ENCODE measurements around the gene RNF220. TPM values are rescaled to one million over a fixed set of nuclear protein-coding genes. Genes with fewer than 3 reads are reported as not detected.

Gene RNF220
- total RNA-seq, 1 donor from 2014 or later, result 47.1 TPM

DNA sequence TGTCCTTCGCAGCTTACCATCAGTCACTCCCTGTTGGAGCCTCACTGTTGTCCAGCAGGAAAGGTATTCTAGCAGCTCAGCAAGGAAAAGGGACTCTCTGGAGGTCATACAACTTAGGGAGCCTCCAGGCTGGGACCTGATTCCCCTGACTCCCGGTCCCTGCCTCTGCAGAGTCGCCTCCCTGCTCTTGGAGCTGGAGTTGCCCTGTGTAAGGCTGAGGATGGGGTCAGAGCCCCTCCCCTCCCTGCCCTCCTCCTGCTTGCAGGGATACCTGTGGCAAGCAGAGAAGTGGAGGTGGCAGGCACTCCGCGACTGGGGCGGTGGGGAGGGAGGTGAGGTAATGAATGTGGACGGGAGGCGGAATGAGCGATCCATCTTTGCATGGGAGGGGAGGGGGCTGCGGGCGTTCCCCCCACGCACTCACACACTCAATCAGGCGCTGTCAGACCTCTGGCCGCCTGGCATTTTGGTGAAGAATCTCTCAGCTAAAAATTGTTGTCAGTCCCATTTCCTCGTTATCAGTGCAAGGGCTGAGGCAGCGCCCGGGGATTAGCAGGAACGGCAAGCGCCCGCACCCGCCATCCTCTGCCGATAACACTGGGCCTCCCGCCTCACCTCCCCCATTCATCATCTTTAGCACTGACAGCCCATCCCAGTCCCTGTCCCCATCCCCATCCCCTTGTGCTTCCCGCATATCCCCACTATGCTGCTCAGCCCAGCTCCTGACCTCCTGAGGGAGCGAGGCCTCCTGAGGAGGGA is 204.9 kb downstream of the RNF220 start:
- Mint-ChIP-seq H3K4me1 (ENCODE audit: low read depth, unreplicated experiment) (no peaks in the 10 kb centered on the region), H3K4me3 (ENCODE audit: unreplicated experiment) (no peak overlapping the region), H3K27me3 (ENCODE audit: low read depth, unreplicated experiment) (peaks cover 22% of the 10 kb centered on the region), H3K27ac (ENCODE audit: unreplicated experiment) (no peak overlapping the region), H3K9me3 (ENCODE audit: unreplicated experiment) (peaks cover 1% of the 10 kb centered on the region), H3K36me3 (ENCODE audit: low read depth, unreplicated experiment) (no peaks in the 10 kb centered on the region)
- peaks cover 6% of the 10 kb centered on the region for H3K27me3 ChIP-seq (ENCODE audit: insufficient read depth, low read length)
- no peak overlapping the region for H3K9ac ChIP-seq (ENCODE audit: low read length)
- H3K36me3 ChIP-seq (ENCODE audit: insufficient read depth, low read length), result no peaks in the 10 kb centered on the region
- no peak for DNase-seq (ENCODE audit: low read depth)
- H3K4me2 ChIP-seq (ENCODE audit: low read length), result no peak overlapping the region
- H3K9me3 ChIP-seq (ENCODE audit: insufficient read depth, low read depth, low read length), result no peaks in the 10 kb centered on the region
- H3K79me2 ChIP-seq (ENCODE audit: insufficient read depth, low read length), result no peaks in the 10 kb centered on the region
- H3K4me3 ChIP-seq (ENCODE audit: insufficient read depth, low read depth, low read length), result no peak overlapping the region
- no peak for FAIRE-seq
- no peaks in the 10 kb centered on the region for H4K20me1 ChIP-seq (ENCODE audit: insufficient read depth, low read length)
- H2AFZ ChIP-seq (ENCODE audit: low read depth, low read length), result no peak overlapping the region
- no peak overlapping the region for H3K27ac ChIP-seq (ENCODE audit: low read depth, low read length)
- H3K4me1 ChIP-seq (ENCODE audit: insufficient read depth, low read length), result no peaks in the 10 kb centered on the region
- TF ChIP-seq, protein P1, sequence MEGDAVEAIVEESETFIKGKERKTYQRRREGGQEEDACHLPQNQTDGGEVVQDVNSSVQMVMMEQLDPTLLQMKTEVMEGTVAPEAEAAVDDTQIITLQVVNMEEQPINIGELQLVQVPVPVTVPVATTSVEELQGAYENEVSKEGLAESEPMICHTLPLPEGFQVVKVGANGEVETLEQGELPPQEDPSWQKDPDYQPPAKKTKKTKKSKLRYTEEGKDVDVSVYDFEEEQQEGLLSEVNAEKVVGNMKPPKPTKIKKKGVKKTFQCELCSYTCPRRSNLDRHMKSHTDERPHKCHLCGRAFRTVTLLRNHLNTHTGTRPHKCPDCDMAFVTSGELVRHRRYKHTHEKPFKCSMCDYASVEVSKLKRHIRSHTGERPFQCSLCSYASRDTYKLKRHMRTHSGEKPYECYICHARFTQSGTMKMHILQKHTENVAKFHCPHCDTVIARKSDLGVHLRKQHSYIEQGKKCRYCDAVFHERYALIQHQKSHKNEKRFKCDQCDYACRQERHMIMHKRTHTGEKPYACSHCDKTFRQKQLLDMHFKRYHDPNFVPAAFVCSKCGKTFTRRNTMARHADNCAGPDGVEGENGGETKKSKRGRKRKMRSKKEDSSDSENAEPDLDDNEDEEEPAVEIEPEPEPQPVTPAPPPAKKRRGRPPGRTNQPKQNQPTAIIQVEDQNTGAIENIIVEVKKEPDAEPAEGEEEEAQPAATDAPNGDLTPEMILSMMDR (IDR thresholded peaks at IDR 0.05; ENCODE audit: insufficient read depth, low read depth, low read length), result no peak
- no peak for TF ChIP-seq EZH2 (IDR thresholded peaks at IDR 0.05; ENCODE audit: insufficient read depth, low read length)

DNA sequence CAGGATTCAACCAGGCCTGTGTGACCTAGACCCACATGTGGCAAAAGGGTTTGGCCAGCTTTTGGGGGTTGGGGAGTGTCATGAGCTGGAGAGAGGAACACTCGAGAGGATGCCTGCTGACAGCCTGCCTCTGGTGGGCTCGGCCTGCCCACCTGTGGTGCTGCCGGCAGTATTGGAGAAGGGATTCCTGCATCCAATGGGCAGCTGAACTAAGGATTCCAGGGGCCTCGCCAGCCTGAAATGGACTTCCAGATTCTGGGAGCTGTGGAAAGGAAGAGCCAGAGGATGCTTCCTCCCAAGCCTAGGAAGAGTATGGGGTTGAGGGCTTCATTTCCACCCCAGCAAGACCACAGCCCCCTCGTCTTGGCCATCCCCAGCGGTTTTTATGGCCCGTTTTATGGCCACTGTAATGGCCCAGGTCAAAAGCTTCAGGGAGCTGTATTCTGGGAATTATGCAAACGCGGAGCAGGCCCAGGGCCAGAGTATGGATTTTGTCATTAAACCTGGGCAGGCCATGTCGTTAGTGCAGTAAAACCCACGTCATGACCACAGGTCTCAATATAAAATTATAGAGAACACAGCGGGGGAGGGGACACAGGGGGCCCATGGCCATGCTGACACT is 205.6 kb downstream of the RNF220 start:
- Mint-ChIP-seq H3K27ac (ENCODE audit: unreplicated experiment) (no peak overlapping the region), H3K4me1 (ENCODE audit: low read depth, unreplicated experiment) (no peaks in the 10 kb centered on the region), H3K36me3 (ENCODE audit: low read depth, unreplicated experiment) (no peaks in the 10 kb centered on the region), H3K27me3 (ENCODE audit: low read depth, unreplicated experiment) (peaks cover 26% of the 10 kb centered on the region), H3K9me3 (ENCODE audit: unreplicated experiment) (peaks cover 1% of the 10 kb centered on the region), H3K4me3 (ENCODE audit: unreplicated experiment) (no peak overlapping the region)
- H3K4me3 ChIP-seq (ENCODE audit: insufficient read depth, low read depth, low read length), result no peak overlapping the region
- no peaks in the 10 kb centered on the region for H3K9me3 ChIP-seq (ENCODE audit: insufficient read depth, low read depth, low read length)
- no peak overlapping the region for H3K9ac ChIP-seq (ENCODE audit: low read length)
- no peak overlapping the region for H3K4me2 ChIP-seq (ENCODE audit: low read length)
- H3K36me3 ChIP-seq (ENCODE audit: insufficient read depth, low read length), result no peaks in the 10 kb centered on the region
- H3K27me3 ChIP-seq (ENCODE audit: insufficient read depth, low read length), result peaks cover 6% of the 10 kb centered on the region
- no peak overlapping the region for H3K27ac ChIP-seq (ENCODE audit: low read depth, low read length)
- no peak for TF ChIP-seq EZH2 (IDR thresholded peaks at IDR 0.05; ENCODE audit: insufficient read depth, low read length)
- TF ChIP-seq, protein P1 (IDR thresholded peaks at IDR 0.05; ENCODE audit: insufficient read depth, low read depth, low read length), result no peak
- FAIRE-seq (no peak), DNase-seq (ENCODE audit: low read depth) (no peak)
- no peak overlapping the region for H2AFZ ChIP-seq (ENCODE audit: low read depth, low read length)
- no peaks in the 10 kb centered on the region for H3K79me2 ChIP-seq (ENCODE audit: insufficient read depth, low read length)
- H3K4me1 ChIP-seq (ENCODE audit: insufficient read depth, low read length), result no peaks in the 10 kb centered on the region
- H4K20me1 ChIP-seq (ENCODE audit: insufficient read depth, low read length), result no peaks in the 10 kb centered on the region

DNA sequence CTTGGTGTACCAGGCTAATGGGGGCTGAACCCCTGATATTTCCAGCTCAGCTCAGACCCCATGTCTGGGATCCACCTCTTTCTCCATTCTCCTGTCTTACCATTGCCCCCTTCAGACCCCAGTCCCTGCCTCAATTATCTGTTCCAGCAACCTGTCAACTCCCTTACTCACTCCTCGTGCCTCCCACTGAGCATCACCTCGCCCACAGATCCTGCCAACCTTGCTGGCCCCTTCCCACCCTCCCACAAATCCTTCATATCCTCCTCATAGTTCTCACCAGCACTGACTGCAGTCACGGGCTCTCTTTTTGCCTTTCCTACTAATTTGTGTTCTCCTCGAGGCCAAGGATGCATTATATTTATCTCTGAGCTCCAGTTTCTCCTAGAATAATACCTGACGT is 206.4 kb downstream of the RNF220 start:
- TF ChIP-seq EZH2 (IDR thresholded peaks at IDR 0.05; ENCODE audit: insufficient read depth, low read length), result no peak
- TF ChIP-seq, protein P1 (IDR thresholded peaks at IDR 0.05; ENCODE audit: insufficient read depth, low read depth, low read length), result no peak
- Histone ChIP-seq H3K27me3 (ENCODE audit: insufficient read depth, low read length) (peaks cover 6% of the 10 kb centered on the region), H3K36me3 (ENCODE audit: insufficient read depth, low read length) (no peaks in the 10 kb centered on the region), H3K4me3 (ENCODE audit: insufficient read depth, low read depth, low read length) (no peak overlapping the region), H3K79me2 (ENCODE audit: insufficient read depth, low read length) (no peaks in the 10 kb centered on the region), H3K9me3 (ENCODE audit: insufficient read depth, low read depth, low read length) (no peaks in the 10 kb centered on the region), H3K9ac (ENCODE audit: low read length) (no peak overlapping the region), H2AFZ (ENCODE audit: low read depth, low read length) (no peak overlapping the region), H3K4me1 (ENCODE audit: insufficient read depth, low read length) (no peaks in the 10 kb centered on the region), H4K20me1 (ENCODE audit: insufficient read depth, low read length) (no peaks in the 10 kb centered on the region), H3K27ac (ENCODE audit: low read depth, low read length) (no peak overlapping the region), H3K4me2 (ENCODE audit: low read length) (no peak overlapping the region)
- Mint-ChIP-seq H3K27ac (ENCODE audit: unreplicated experiment) (no peak overlapping the region), H3K27me3 (ENCODE audit: low read depth, unreplicated experiment) (peaks cover 30% of the 10 kb centered on the region), H3K4me1 (ENCODE audit: low read depth, unreplicated experiment) (no peaks in the 10 kb centered on the region), H3K4me3 (ENCODE audit: unreplicated experiment) (no peak overlapping the region), H3K9me3 (ENCODE audit: unreplicated experiment) (peaks cover 1% of the 10 kb centered on the region), H3K36me3 (ENCODE audit: low read depth, unreplicated experiment) (peaks cover 2% of the 10 kb centered on the region)
- FAIRE-seq, result no peak
- DNase-seq (ENCODE audit: low read depth), result no peak

Data from astrocyte (in vitro differentiated cells and primary cell).